ENCODE data around the gene COL1A2.

Gene COL1A2

GRCh38 chr7:94384315-94384714 is 10.4 kb upstream of the COL1A2 start:
- no peak for DNase-seq (ENCODE audit: low read depth)

DNA sequence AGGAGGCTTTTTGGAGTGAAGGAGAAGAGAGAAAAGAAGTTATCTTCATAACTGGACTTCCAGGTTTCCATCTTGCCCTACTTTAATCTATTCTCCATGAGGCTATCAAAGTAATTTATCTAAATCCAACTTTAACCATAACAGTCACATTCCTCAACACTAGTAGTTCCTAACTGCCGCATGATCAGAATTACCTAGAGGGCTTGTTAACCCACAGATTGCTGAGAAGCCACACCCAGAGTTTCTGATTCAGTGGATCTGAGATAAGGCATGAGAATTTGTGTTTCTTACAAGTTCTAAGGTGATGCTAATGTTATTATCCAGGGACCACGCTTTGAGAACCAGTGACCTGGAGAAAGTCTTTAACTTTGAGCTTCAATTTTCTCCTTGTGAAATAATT is 8.3 kb upstream of the COL1A2 start:
- no peak for DNase-seq (ENCODE audit: low read depth)

- DNase-seq (ENCODE audit: low read depth): no peak
Observed at GRCh38 chr7:94388540-94388939, 6.2 kb upstream of the COL1A2 start.

GRCh38 chr7:94389381-94389780 is 5.3 kb upstream of the COL1A2 start:
- DNase-seq (ENCODE audit: low read depth): no peak

GRCh38 chr7:94391726-94392392 is 2.8 kb upstream of the COL1A2 start:
- no peak for DNase-seq (ENCODE audit: low read depth)

DNA sequence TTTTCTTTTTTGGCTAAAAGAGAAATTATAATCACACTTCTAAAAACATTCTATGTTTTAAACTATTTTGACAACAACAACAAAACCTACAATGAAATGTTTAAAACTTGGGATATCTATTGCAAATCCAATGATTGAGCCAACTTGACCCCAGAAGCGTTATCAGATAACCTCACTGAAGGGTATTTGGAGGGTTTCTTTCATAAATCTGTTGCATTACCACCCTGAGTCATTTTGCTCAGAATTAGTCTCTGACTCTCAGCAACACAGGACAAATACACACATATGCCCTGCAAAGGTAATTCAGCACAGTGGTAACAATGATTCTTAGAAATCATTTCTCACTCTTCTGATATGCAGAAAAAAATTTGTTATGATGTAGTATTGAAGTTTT is 2.3 kb upstream of the COL1A2 start:
- DNase-seq (ENCODE audit: low read depth): no peak

GRCh38 chr7:94393246-94394108 is 1.2 kb upstream of the COL1A2 start:
- no peak for DNase-seq (ENCODE audit: low read depth)

- no peak for DNase-seq (ENCODE audit: low read depth)
Observed at GRCh38 chr7:94394109-94394436, 622 bp upstream of the COL1A2 start.

- DNase-seq (ENCODE audit: low read depth): no peak
Observed at GRCh38 chr7:94395141-94396036, 694 bp downstream of the COL1A2 start.

GRCh38 chr7:94396037-94396431 is 1.3 kb downstream of the COL1A2 start:
- no peak for DNase-seq (ENCODE audit: low read depth)

GRCh38 chr7:94396596-94396995 is 1.9 kb downstream of the COL1A2 start:
- no peak for DNase-seq (ENCODE audit: low read depth)

DNA sequence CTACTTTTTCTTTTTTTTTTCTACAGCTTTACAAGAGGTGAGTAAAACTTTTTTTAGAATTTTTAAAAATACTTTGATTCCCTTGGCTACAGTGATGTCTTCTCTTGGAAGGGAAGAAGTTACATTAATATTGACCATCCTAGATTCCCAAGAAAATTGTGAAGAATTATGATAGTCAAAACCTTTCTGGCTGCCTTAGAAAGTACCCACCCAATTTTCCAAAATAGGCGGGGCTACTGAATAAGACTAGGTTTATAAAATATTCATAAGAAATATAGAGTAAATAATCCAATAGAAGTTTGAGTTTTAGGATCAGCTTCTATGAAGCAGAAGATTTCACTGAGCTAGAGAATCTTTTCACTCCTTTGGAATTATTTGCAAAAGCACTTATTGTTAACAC is 3.0 kb downstream of the COL1A2 start:
- no peak for DNase-seq (ENCODE audit: low read depth)

GRCh38 chr7:94398841-94399240 is 4.1 kb downstream of the COL1A2 start:
- DNase-seq (ENCODE audit: low read depth): no peak

DNA sequence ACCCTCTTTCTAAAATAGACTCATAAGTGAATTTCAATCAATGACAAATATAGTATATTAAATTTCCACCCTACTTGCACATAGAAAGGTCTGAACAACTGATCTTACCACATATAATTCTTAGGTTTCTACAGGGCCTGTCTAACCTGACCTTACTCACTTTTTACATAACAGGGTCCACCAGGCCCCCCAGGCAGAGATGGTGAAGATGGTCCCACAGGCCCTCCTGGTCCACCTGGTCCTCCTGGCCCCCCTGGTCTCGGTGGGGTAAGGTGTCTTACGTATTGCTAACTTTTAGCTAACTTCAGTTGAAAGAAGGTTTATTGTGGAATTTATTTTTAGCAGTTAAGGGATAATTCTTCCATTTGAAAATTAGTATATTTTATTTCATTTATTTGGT is 5.3 kb downstream of the COL1A2 start:
- no peak for DNase-seq (ENCODE audit: low read depth)

DNA sequence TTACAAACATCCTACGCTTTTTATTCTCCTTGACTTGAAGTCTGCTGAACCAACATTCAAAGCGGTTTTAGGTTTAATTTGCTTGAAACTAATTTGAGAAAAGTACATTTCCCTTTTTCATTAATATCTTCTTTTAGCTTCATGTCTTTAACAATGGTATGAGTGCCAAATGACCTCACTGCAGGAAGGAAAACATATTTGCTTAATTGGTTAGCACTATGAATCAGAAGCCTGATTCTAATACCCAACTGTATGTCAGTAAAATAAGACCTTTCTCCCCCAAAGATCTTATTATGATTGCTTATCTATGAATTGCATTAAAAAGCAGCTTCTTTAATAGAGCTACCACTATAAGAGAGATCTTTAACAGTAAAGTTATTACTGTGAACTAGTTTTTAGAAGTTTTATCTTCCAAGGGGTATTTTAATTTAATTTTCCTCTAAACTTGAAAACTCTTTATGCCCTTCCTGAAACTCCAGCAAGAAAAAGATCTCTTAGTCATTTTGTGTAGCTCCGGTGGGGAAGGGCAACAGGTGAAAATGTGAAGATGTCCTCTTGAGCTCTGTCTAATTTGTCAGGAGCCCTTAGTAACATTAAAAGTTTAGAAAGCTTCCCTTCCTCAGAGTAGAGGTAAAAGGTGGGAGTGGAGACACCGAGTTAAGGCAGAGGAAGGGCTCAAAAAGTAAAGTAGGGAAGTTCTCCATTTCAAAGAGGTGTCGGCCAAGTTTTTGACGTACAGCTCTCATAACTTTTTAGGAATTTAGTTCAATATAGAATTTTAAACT is 6.1 kb downstream of the COL1A2 start:
- DNase-seq (ENCODE audit: low read depth): no peak

GRCh38 chr7:94401428-94401814 is 6.7 kb downstream of the COL1A2 start:
- no peak for DNase-seq (ENCODE audit: low read depth)

- DNase-seq (ENCODE audit: low read depth): no peak
Observed at GRCh38 chr7:94403546-94403945, 8.9 kb downstream of the COL1A2 start.

- no peak for DNase-seq (ENCODE audit: low read depth)
Observed at GRCh38 chr7:94405506-94405905, 10.8 kb downstream of the COL1A2 start.

DNA sequence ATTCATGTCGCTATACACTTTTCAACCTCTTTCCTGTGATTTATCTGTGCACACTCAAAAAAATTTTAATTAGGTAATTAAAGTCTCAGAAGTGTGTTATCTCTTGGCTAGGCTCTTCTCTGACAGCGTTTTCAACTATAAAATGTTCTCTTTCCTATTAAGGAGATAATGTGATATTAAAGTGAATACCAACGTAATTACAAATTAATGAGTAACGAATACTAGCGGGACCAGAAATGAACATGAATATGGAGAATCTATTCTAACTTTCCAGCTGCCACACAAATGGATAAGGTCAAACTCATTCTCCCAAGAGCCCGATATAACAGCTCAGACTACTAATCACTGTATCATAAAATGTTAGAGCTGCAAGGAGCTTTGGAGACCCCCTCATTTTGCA is 12.0 kb downstream of the COL1A2 start:
- no peak for DNase-seq (ENCODE audit: low read depth)

DNA sequence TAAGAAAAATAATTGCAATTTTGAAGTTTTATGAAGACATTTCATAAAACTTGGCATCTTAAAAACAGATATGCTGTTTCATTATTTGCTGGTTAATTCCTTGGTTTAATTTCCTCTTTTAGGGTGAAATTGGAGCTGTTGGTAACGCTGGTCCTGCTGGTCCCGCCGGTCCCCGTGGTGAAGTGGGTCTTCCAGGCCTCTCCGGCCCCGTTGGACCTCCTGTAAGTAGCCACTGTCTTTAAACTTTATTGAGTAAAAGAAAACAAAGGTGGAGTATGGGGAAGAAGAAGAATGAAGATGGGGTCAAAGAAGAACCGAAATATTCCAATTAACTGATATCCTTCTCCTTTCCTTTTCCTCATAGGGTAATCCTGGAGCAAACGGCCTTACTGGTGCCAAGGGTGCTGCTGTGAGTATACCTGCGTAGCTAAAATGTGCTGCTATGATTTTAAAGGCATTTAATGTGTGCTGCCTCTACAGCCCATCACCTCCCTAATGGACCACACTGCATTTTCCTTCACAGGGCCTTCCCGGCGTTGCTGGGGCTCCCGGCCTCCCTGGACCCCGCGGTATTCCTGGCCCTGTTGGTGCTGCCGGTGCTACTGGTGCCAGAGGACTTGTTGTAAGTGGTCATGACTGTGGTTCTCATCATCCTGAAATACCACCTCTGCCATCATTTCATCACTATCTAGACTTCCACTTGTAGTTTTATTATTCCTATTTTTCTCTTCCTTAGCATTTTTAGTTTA is 14.7 kb downstream of the COL1A2 start:
- DNase-seq (ENCODE audit: low read depth): no peak
